BJ (cell line): ENCODE measurements around the gene TAAR9. TPM values are rescaled to one million over a fixed set of nuclear protein-coding genes. Genes with fewer than 3 reads are reported as not detected.

Source experiments
- CTCF ChIA-PET: fragments of 350-600 bp; formaldehyde crosslinking; extraction: SDS; loops from one replicate; lab custom pipeline; 2021; ENCODE audit warnings: antibody characterized with exemption, inconsistent platforms; lab: Yijun Ruan, JAX
- POLR2A ChIA-PET: fragments of 300-600 bp; sonication (Branson Sonifier 250); formaldehyde crosslinking; extraction: SDS; loops from one replicate; lab custom pipeline; 2021; ENCODE audit warnings: antibody characterized with exemption; lab: Charles Lee
- DNase-seq: peaks from one replicate; pipeline ENCODE4 v3.0.0-alpha.2; 2011; ENCODE audit warnings: low read depth
- H3K27me3 ChIP-seq: 2 replicates; pipeline ENCODE4 v1.6.0; 2011; ENCODE audit warnings: low read length; ENCODE audit not compliant: control insufficient read depth, insufficient read depth
- H3K36me3 ChIP-seq: 2 replicates; pipeline ENCODE4 v1.5.1; 2011; ENCODE audit warnings: low read length; ENCODE audit not compliant: control insufficient read depth, insufficient read depth
- H3K4me3 ChIP-seq: 2 replicates; pipeline ENCODE4 v1.5.1; 2011; ENCODE audit warnings: low read depth, mild to moderate bottlenecking, control low read depth, low read length
- polyA plus RNA-seq: library from polyadenylated mRNA; depleted of rRNA; stranded (reverse); fragments of >200 nt; gene quantifications from 2 replicates; pipeline ENCODE4 v1.2.3, GENCODE V29; 2011
- TF ChIP-seq, protein P1 (sequence below): IDR thresholded peaks from 2 replicates; pipeline ENCODE4 v1.5.1; 2011; ENCODE audit warnings: low read depth, mild to moderate bottlenecking, control low read depth, inconsistent platforms, low read length, moderate library complexity; ENCODE audit not compliant: insufficient read depth

The TAAR9 gene
- polyA plus RNA-seq, 1 experiment: not detected

DNA sequence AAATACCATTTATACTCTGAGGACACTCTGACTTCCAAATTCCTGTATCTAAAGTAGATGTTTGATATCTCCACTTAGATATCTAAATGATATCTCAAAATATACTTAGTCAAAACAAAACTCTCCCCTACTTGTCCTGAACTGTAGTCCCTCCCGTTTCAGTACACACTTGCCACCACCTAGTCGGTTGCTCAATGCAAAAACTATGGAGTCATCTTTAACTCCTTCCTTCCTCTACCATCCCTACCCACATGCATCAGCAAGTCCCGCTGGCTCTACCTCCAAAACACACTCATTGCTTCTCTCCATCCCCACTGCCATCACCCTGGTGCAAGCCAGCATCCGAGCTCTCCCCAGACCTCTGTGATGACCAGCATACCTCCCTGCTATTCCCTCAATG lies 38.3 kb upstream of the TAAR9 start:
- TF ChIP-seq, protein P1, sequence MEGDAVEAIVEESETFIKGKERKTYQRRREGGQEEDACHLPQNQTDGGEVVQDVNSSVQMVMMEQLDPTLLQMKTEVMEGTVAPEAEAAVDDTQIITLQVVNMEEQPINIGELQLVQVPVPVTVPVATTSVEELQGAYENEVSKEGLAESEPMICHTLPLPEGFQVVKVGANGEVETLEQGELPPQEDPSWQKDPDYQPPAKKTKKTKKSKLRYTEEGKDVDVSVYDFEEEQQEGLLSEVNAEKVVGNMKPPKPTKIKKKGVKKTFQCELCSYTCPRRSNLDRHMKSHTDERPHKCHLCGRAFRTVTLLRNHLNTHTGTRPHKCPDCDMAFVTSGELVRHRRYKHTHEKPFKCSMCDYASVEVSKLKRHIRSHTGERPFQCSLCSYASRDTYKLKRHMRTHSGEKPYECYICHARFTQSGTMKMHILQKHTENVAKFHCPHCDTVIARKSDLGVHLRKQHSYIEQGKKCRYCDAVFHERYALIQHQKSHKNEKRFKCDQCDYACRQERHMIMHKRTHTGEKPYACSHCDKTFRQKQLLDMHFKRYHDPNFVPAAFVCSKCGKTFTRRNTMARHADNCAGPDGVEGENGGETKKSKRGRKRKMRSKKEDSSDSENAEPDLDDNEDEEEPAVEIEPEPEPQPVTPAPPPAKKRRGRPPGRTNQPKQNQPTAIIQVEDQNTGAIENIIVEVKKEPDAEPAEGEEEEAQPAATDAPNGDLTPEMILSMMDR: no peak
- POLR2A ChIA-PET: no interaction called here
- no peak overlapping the region for H3K4me3 ChIP-seq
- CTCF ChIA-PET: interaction anchor here (1.0 kb wide), 1 partner anchor 28 kb away, joined by 3 read pairs; no protein-coding TSS in a partner anchor
- no peaks in the 10 kb centered on the region; the same call in 1 of the 2 replicates for H3K36me3 ChIP-seq
- no peak for DNase-seq
- H3K27me3 ChIP-seq: no peaks in the 10 kb centered on the region

GRCh38 chr6:132504757-132505156 lies 33.3 kb upstream of the TAAR9 start:
- ChIA-PET CTCF (interaction anchor here (1.1 to 1.5 kb wide), 2 partner anchors 9 to 206 kb away, joined by 3 read pairs; no protein-coding TSS in a partner anchor), POLR2A (no interaction called here)

DNA sequence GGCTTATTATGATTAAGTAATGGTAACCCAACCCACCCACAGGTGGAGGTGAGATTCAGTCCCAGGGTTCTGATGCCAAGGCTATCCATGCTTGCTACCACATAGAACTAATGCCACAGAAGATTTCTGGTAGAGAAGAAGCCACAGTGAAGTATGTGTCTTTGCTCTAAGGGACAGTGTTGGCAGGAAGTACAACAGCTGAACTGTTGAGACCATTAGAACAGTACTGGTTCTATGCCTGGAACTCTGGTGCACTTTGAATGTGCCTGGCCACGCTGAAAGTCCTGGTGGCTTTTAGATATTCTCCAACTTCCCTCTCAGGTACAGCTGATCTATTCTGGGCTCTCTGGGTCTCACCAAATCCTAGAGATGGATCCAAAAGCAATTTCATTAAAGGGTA lies 32.9 kb upstream of the TAAR9 start:
- H3K4me3 ChIP-seq: no peak overlapping the region
- no peak for DNase-seq
- H3K27me3 ChIP-seq: no peaks in the 10 kb centered on the region
- no peaks in the 10 kb centered on the region; the same call in 1 of the 2 replicates for H3K36me3 ChIP-seq
- TF ChIP-seq, protein P1: no peak
- ChIA-PET POLR2A (no interaction called here), CTCF (interaction anchor here (0.7 to 1.5 kb wide), 3 partner anchors 10 to 225 kb away, joined by 3 read pairs; no protein-coding TSS in a partner anchor)

More at GRCh38 chr6:132504757-132505156, 33.3 kb upstream of the TAAR9 start:
- no peak for DNase-seq
- Histone ChIP-seq H3K4me3 (no peak overlapping the region), H3K36me3 (no peaks in the 10 kb centered on the region; the same call in 1 of the 2 replicates), H3K27me3 (no peaks in the 10 kb centered on the region)
- TF ChIP-seq, protein P1: no peak

DNA sequence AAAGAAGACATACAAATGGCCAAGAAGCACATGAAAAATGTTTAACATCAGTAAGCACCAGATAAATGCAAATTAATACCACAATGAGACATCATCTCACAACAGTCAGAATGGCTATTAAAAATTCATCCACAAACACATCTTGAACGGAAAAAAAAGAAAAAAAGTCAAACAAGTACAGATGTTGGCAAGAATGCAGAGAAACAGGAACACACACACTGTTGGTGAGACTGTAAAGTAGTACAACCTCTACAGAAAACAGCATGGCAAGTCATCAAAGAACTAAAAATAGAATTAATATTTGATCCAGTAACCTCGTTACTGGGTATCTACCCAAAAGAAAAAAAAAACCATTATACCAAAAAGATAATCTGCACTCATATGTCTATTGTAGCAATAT lies 31.6 kb upstream of the TAAR9 start:
- CTCF ChIA-PET: no interaction called here
- DNase-seq: no peak
- POLR2A ChIA-PET: no interaction called here
- TF ChIP-seq, protein P1: no peak
- H3K4me3 ChIP-seq: no peak overlapping the region
- H3K27me3 ChIP-seq: no peaks in the 10 kb centered on the region
- no peaks in the 10 kb centered on the region for H3K36me3 ChIP-seq

GRCh38 chr6:132506869-132507808 lies 30.9 kb upstream of the TAAR9 start:
- ChIA-PET POLR2A (no interaction called here), CTCF (no interaction called here)
- TF ChIP-seq, protein P1: no peak
- Histone ChIP-seq H3K36me3 (no peaks in the 10 kb centered on the region), H3K4me3 (no peak overlapping the region), H3K27me3 (no peaks in the 10 kb centered on the region)
- no peak for DNase-seq
